Activated T-helper 2 cell treated with anti-CD3 and anti-CD28 coated beads, Interferon-gamma antibody, Interleukin-2, Interleukin-4, amounts not matched to agents 10 μg/mL and 5 μg/mL and 100 μg/mL, durations not matched to agents 14 hours and 24 hours and 36 hours (primary cell): Measurements from ENCODE around the gene GATM. TPM values are rescaled to one million over a fixed set of nuclear protein-coding genes. Genes with fewer than 3 reads are reported as not detected.
"Not testable (repeated sequence)": the region's sequence is repeated elsewhere in the genome, so short reads cannot be mapped to it uniquely, and the experiment has no call there.

Source experiments
- DNase-seq: peaks from one replicate; pipeline ENCODE4 v3.0.0; 2021; ENCODE audit warnings: low spot score
- H3K27ac Mint-ChIP-seq: one replicate; pipeline ENCODE4 v1.8.0; 2021; ENCODE audit warnings: mixed read lengths
- H3K27me3 Mint-ChIP-seq: one replicate; pipeline ENCODE4 v1.8.0; 2021; ENCODE audit warnings: low read depth, mixed read lengths
- H3K36me3 Mint-ChIP-seq: one replicate; pipeline ENCODE4 v1.8.0; 2021; ENCODE audit warnings: low read depth, mixed read lengths
- H3K4me1 Mint-ChIP-seq: one replicate; pipeline ENCODE4 v1.8.0; 2021; ENCODE audit warnings: low read depth, mixed read lengths
- H3K4me3 Mint-ChIP-seq: one replicate; pipeline ENCODE4 v1.8.0; 2021; ENCODE audit warnings: low read depth, mild to moderate bottlenecking, moderate library complexity, mixed read lengths
- H3K9me3 Mint-ChIP-seq: one replicate; pipeline ENCODE4 v1.8.0; 2021; ENCODE audit warnings: mixed read lengths
- intact Hi-C: fragments of 100-400 bp; cut with micrococcal nuclease; formaldehyde crosslinking; loops from one replicate; pipeline ENCODE4 v1.15.1; 2023
- total RNA-seq: library from RNA; stranded (reverse); gene quantifications from 2 replicates; pipeline ENCODE4 v1.2.3, GENCODE V29; 2022

Gene GATM
- total RNA-seq, 1 donor from 2014 or later = 3.2 TPM

- Mint-ChIP-seq H3K4me1 (peaks cover 6% of the 10 kb centered on the region), H3K36me3 (no peaks in the 10 kb centered on the region), H3K4me3 (no peak overlapping the region), H3K27me3 (peaks cover 15% of the 10 kb centered on the region), H3K27ac (no peak overlapping the region), H3K9me3 (no peaks in the 10 kb centered on the region)
- intact Hi-C loops = no loop called here
- DNase-seq = no peak
Measured at GRCh38 chr15:45333550-45333949, 44.8 kb downstream of the GATM start.

GRCh38 chr15:45332694-45333093 is 45.6 kb downstream of the GATM start:
- Mint-ChIP-seq H3K4me3 (no peak overlapping the region), H3K27ac (no peak overlapping the region), H3K27me3 (peaks cover 20% of the 10 kb centered on the region), H3K9me3 (no peaks in the 10 kb centered on the region), H3K4me1 (peaks cover 3% of the 10 kb centered on the region), H3K36me3 (no peaks in the 10 kb centered on the region)
- no peak for DNase-seq
- intact Hi-C loops = no loop called here

GRCh38 chr15:45331972-45332371 is 46.4 kb downstream of the GATM start:
- Mint-ChIP-seq H3K27ac (no peak overlapping the region), H3K36me3 (no peaks in the 10 kb centered on the region), H3K9me3 (no peaks in the 10 kb centered on the region), H3K4me3 (no peak overlapping the region), H3K4me1 (no peaks in the 10 kb centered on the region), H3K27me3 (peaks cover 25% of the 10 kb centered on the region)
- DNase-seq = no peak
- intact Hi-C loops = no loop called here

GRCh38 chr15:45328663-45329062 is 49.7 kb downstream of the GATM start:
- intact Hi-C loops = no loop called here
- H3K27me3 Mint-ChIP-seq = peaks cover 33% of the 10 kb centered on the region

GRCh38 chr15:45326741-45327140 is 51.6 kb downstream of the GATM start:
- Mint-ChIP-seq H3K4me3 (no peak overlapping the region), H3K4me1 (no peaks in the 10 kb centered on the region), H3K27me3 (peaks cover 23% of the 10 kb centered on the region), H3K36me3 (no peaks in the 10 kb centered on the region), H3K27ac (no peak overlapping the region), H3K9me3 (no peaks in the 10 kb centered on the region)
- no peak for DNase-seq
- intact Hi-C loops = no loop called here

More at GRCh38 chr15:45328663-45329062, 49.7 kb downstream of the GATM start:
- Mint-ChIP-seq H3K4me3 (no peak overlapping the region), H3K4me1 (no peaks in the 10 kb centered on the region), H3K27ac (no peak overlapping the region), H3K36me3 (no peaks in the 10 kb centered on the region), H3K9me3 (no peaks in the 10 kb centered on the region)
- DNase-seq = no peak

GRCh38 chr15:45326280-45326679 is 52.1 kb downstream of the GATM start:
- no peak overlapping the region for H3K27ac Mint-ChIP-seq
- DNase-seq = no peak
- no peaks in the 10 kb centered on the region for H3K4me1 Mint-ChIP-seq
- H3K9me3 Mint-ChIP-seq = no peaks in the 10 kb centered on the region
- intact Hi-C loops = no loop called here
- peaks cover 20% of the 10 kb centered on the region for H3K27me3 Mint-ChIP-seq
- H3K36me3 Mint-ChIP-seq = no peaks in the 10 kb centered on the region
- H3K4me3 Mint-ChIP-seq = no peak overlapping the region

GRCh38 chr15:45320581-45321205 is 57.7 kb downstream of the GATM start:
- H3K27ac Mint-ChIP-seq = no peak overlapping the region
- no peaks in the 10 kb centered on the region for H3K4me1 Mint-ChIP-seq
- no peaks in the 10 kb centered on the region for H3K36me3 Mint-ChIP-seq
- intact Hi-C loops = no loop called here
- DNase-seq = no peak
- H3K27me3 Mint-ChIP-seq = peaks cover 13% of the 10 kb centered on the region
- no peaks in the 10 kb centered on the region for H3K9me3 Mint-ChIP-seq
- no peak overlapping the region for H3K4me3 Mint-ChIP-seq

- Mint-ChIP-seq H3K27me3 (peaks cover 7% of the 10 kb centered on the region), H3K36me3 (no peaks in the 10 kb centered on the region), H3K4me1 (no peaks in the 10 kb centered on the region), H3K27ac (no peak overlapping the region), H3K9me3 (no peaks in the 10 kb centered on the region), H3K4me3 (no peak overlapping the region)
- intact Hi-C loops = no loop called here
- DNase-seq = no peak
Measured at GRCh38 chr15:45319472-45320214, 58.7 kb downstream of the GATM start.

GRCh38 chr15:45314960-45315359 is 63.4 kb downstream of the GATM start:
- no peak for DNase-seq
- H3K4me3 Mint-ChIP-seq = no peak overlapping the region
- no peaks in the 10 kb centered on the region for H3K36me3 Mint-ChIP-seq
- no peaks in the 10 kb centered on the region for H3K9me3 Mint-ChIP-seq
- no peak overlapping the region for H3K27ac Mint-ChIP-seq
- H3K27me3 Mint-ChIP-seq = peaks cover 4% of the 10 kb centered on the region
- no peaks in the 10 kb centered on the region for H3K4me1 Mint-ChIP-seq
- intact Hi-C loops = no loop called here

- intact Hi-C loops, H3K9me3 Mint-ChIP-seq, H3K4me3 Mint-ChIP-seq, H3K27ac Mint-ChIP-seq, H3K4me1 Mint-ChIP-seq, DNase-seq, H3K27me3 Mint-ChIP-seq, H3K36me3 Mint-ChIP-seq: not testable (repeated sequence)
Measured at GRCh38 chr15:45314117-45314516, 64.2 kb downstream of the GATM start.

Other genes with a start within 250 kb of the GATM start
- gene DUOXA1, start 248.7 kb downstream of the GATM start, total RNA-seq = 0.21 TPM in 1 of 2 replicates, not detected in the other
- gene DUOX1, start 248.6 kb downstream of the GATM start, total RNA-seq = 0.37 and 0.50 TPM in 2 replicates
- gene SHF, start 190.6 kb downstream of the GATM start, total RNA-seq = 16.3 and 16.4 TPM in 2 replicates
- gene SLC28A2, start 126.3 kb downstream of the GATM start, total RNA-seq = not detected in 2 replicates
- gene SLC30A4, start 144.2 kb upstream of the GATM start, total RNA-seq = 0.74 and 1.0 TPM in 2 replicates
- 49.7 and 50.2 TPM in 2 replicates for gene BLOC1S6, start 208.8 kb upstream of the GATM start, total RNA-seq